H9 (cell line): ENCODE measurements around the gene SPRED1. TPM values are rescaled to one million over a fixed set of nuclear protein-coding genes. Genes with fewer than 3 reads are reported as not detected.

Experiments used
- DNase-seq: peaks from one replicate; pipeline ENCODE4 v3.0.0-alpha.2; 2017
- H2AFZ ChIP-seq: one replicate; pipeline ENCODE4 v1.6.1; 2013; ENCODE audit warnings: mild to moderate bottlenecking, low read length, control low read depth, moderate library complexity
- H2AK5ac ChIP-seq: 2 replicates; pipeline ENCODE4 v1.6.1; 2013; ENCODE audit warnings: low read length, control low read depth, mixed read lengths; ENCODE audit not compliant: insufficient read length
- H2BK120ac ChIP-seq: one replicate; pipeline ENCODE4 v1.6.1; 2013; ENCODE audit warnings: low read depth, mild to moderate bottlenecking, low read length, control low read depth, inconsistent platforms; ENCODE audit not compliant: poor library complexity, severe bottlenecking
- H2BK12ac ChIP-seq: 2 replicates; pipeline ENCODE4 v1.6.1; 2013; ENCODE audit warnings: low read length, control low read depth, mixed read lengths, low read depth; ENCODE audit not compliant: insufficient read length
- H2BK15ac ChIP-seq: 2 replicates; pipeline ENCODE4 v1.6.1; 2013; ENCODE audit warnings: low read depth, low read length, control low read depth
- H2BK20ac ChIP-seq: one replicate; pipeline ENCODE4 v1.6.1; 2013; ENCODE audit warnings: low read depth, mild to moderate bottlenecking, low read length, control low read depth, inconsistent platforms; ENCODE audit not compliant: poor library complexity, severe bottlenecking
- H2BK5ac ChIP-seq: 2 replicates; pipeline ENCODE4 v1.6.1; 2013; ENCODE audit warnings: low read length, control low read depth, mixed read lengths; ENCODE audit not compliant: insufficient read length
- H3K14ac ChIP-seq: 2 replicates; pipeline ENCODE4 v1.6.1; 2013; ENCODE audit warnings: low read length, control low read depth; ENCODE audit not compliant: insufficient read depth
- H3K18ac ChIP-seq: 2 replicates; pipeline ENCODE4 v1.6.1; 2013; ENCODE audit warnings: low read depth, mild to moderate bottlenecking, mixed read lengths, low read length, control low read depth; ENCODE audit not compliant: insufficient read length
- H3K23ac ChIP-seq: 2 replicates; pipeline ENCODE4 v1.6.1; 2013; ENCODE audit warnings: low read length, control low read depth, mixed read lengths, low read depth; ENCODE audit not compliant: insufficient read length
- H3K23me2 ChIP-seq: 2 replicates; pipeline ENCODE4 v1.6.1; 2013; ENCODE audit warnings: low read depth, mild to moderate bottlenecking, mixed read lengths, low read length, control low read depth; ENCODE audit not compliant: insufficient read length, poor library complexity, severe bottlenecking
- H3K27ac ChIP-seq: 2 replicates; pipeline ENCODE4 v1.5.1; 2013; ENCODE audit warnings: low read length, control low read depth, mixed read lengths, low read depth; ENCODE audit not compliant: insufficient read length
- H3K27me3 ChIP-seq: 2 replicates; pipeline ENCODE4 v1.6.1; 2013; ENCODE audit warnings: low read length, control low read depth, inconsistent platforms; ENCODE audit not compliant: insufficient read depth
- H3K4ac ChIP-seq: 2 replicates; pipeline ENCODE4 v1.6.1; 2013; ENCODE audit warnings: low read depth, mild to moderate bottlenecking, control low read depth, inconsistent platforms, low read length, moderate library complexity
- H3K4me1 ChIP-seq: 2 replicates; pipeline ENCODE4 v1.6.1; 2013; ENCODE audit warnings: low read length, control low read depth, inconsistent platforms; ENCODE audit not compliant: insufficient read depth
- H3K4me2 ChIP-seq: 2 replicates; pipeline ENCODE4 v1.6.1; 2013; ENCODE audit warnings: low read length, control low read depth, mixed read lengths; ENCODE audit not compliant: insufficient read length, insufficient read depth
- H3K56ac ChIP-seq: 2 replicates; pipeline ENCODE4 v1.6.1; 2013; ENCODE audit warnings: low read depth, mild to moderate bottlenecking, mixed read lengths, low read length, control low read depth; ENCODE audit not compliant: insufficient read length
- H3K79me1 ChIP-seq: 2 replicates; pipeline ENCODE4 v1.6.1; 2013; ENCODE audit warnings: low read depth, mild to moderate bottlenecking, moderate library complexity, low read length, control low read depth, inconsistent platforms; ENCODE audit not compliant: insufficient read depth, poor library complexity, severe bottlenecking
- H3K79me2 ChIP-seq: 2 replicates; pipeline ENCODE4 v1.6.1; 2013; ENCODE audit warnings: low read length, control low read depth, inconsistent platforms; ENCODE audit not compliant: insufficient read depth
- H3K9ac ChIP-seq: 2 replicates; pipeline ENCODE4 v1.6.1; 2013; ENCODE audit warnings: low read length, control low read depth, mixed read lengths; ENCODE audit not compliant: insufficient read length; ENCODE audit errors: extremely low read depth
- H3K9me3 ChIP-seq: one replicate; pipeline ENCODE4 v1.6.1; 2013; ENCODE audit warnings: low read depth, low read length, inconsistent platforms; ENCODE audit not compliant: control insufficient read depth
- H3T11ph ChIP-seq: one replicate; pipeline ENCODE4 v1.6.1; 2013; ENCODE audit warnings: mild to moderate bottlenecking, low read length, control low read depth, inconsistent platforms
- H4K20me1 ChIP-seq: one replicate; pipeline ENCODE4 v1.6.1; 2013; ENCODE audit not compliant: control insufficient read depth, insufficient read length, insufficient read depth
- H4K5ac ChIP-seq: 2 replicates; pipeline ENCODE4 v1.6.1; 2013; ENCODE audit warnings: low read depth, mild to moderate bottlenecking, mixed read lengths, low read length, control low read depth; ENCODE audit not compliant: insufficient read length
- H4K8ac ChIP-seq: replicated peaks from 2 replicates; pipeline ENCODE4 v1.6.1; 2013; ENCODE audit warnings: low read length, control low read depth, mixed read lengths, low read depth; ENCODE audit not compliant: insufficient read length
- H4K91ac ChIP-seq: 2 replicates; pipeline ENCODE4 v1.6.1; 2013; ENCODE audit warnings: low read depth, mild to moderate bottlenecking, moderate library complexity, mixed read lengths, low read length, control low read depth; ENCODE audit not compliant: insufficient read length
- H3K27ac Mint-ChIP-seq, 3 experiments: 2 replicates in 2 of 3; 3 replicates in 1 of 3; pipeline ENCODE4 v1.8.0; 2020 to 2021; ENCODE audit warnings: mixed read lengths in 3 of 3, mild to moderate bottlenecking in 1 of 3, moderate library complexity in 1 of 3
- H3K27me3 Mint-ChIP-seq: 2 replicates; pipeline ENCODE4 v1.8.0; 2021; ENCODE audit warnings: low read depth, mild to moderate bottlenecking, moderate library complexity, mixed read lengths
- H3K36me3 Mint-ChIP-seq, 3 experiments: 2 replicates in 2 of 3; 3 replicates in 1 of 3; pipeline ENCODE4 v1.8.0; 2020 to 2021; ENCODE audit warnings: low read depth in 3 of 3, mixed read lengths in 3 of 3; ENCODE audit not compliant: insufficient read depth in 1 of 3
- H3K4me1 Mint-ChIP-seq, 2 experiments: 2 replicates each; pipeline ENCODE4 v1.8.0; 2020; ENCODE audit warnings: mixed read lengths in 2 of 2
- H3K4me3 Mint-ChIP-seq, 2 experiments: 2 replicates in 1 of 2; 3 replicates in 1 of 2; pipeline ENCODE4 v1.8.0; 2020 to 2021; ENCODE audit warnings: mild to moderate bottlenecking in 2 of 2, mixed read lengths in 2 of 2, moderate library complexity in 1 of 2
- H3K9me3 Mint-ChIP-seq, 2 experiments: 2 replicates in 1 of 2; 3 replicates in 1 of 2; pipeline ENCODE4 v1.8.0; 2020; ENCODE audit warnings: mild to moderate bottlenecking in 2 of 2, mixed read lengths in 2 of 2, moderate library complexity in 1 of 2
- WGBS: extraction: QIAGEN DNeasy Blood & Tissue Kit; methylation state at CpG from one replicate; pipeline ENCODE4 v1.1.7; 2013; ENCODE audit warnings: missing lambda C conversion rate, low lambda C conversion rate, mixed read lengths; ENCODE audit not compliant: insufficient read length; ENCODE audit errors: extremely low coverage; 5-methylcytosine and 5-hydroxymethylcytosine counted together
- total RNA-seq: library from RNA; stranded (reverse); gene quantifications from 2 replicates; pipeline ENCODE4 v1.2.1, GENCODE V29; 2021
- TF ChIP-seq, protein P1 (sequence below): fragments of 200-600 bp; sonication (generic); conservative IDR thresholded peaks from 3 replicates; pipeline ENCODE4 v1.8.0; 2021; ENCODE audit warnings: antibody characterized with exemption, mild to moderate bottlenecking

Gene SPRED1
- total RNA-seq, 1 experiment from 2014 or later = 41.0 TPM

- Mint-ChIP-seq H3K4me3 (no peak overlapping the region), H3K27me3 (no peaks in the 10 kb centered on the region), H3K27ac (no peak overlapping the region), H3K9me3 (no peaks in the 10 kb centered on the region; a peak in 1 of 5 replicates), H3K36me3 (peaks cover 6 to 23% (median 10%) of the 10 kb centered on the region in 3 experiments; a peak in 6 of 7 replicates), H3K4me1 (peaks cover 5 to 11% of the 10 kb centered on the region in 2 experiments)
- peaks cover 65% of the 10 kb centered on the region for H3K79me2 ChIP-seq
- no peak overlapping the region for H4K8ac ChIP-seq
- H2AFZ ChIP-seq = no peak overlapping the region
- no peaks in the 10 kb centered on the region for H3K9me3 ChIP-seq
- H2BK12ac ChIP-seq = no peak overlapping the region
- no peak overlapping the region for H3K18ac ChIP-seq
- H4K5ac ChIP-seq = no peak overlapping the region
- H3K56ac ChIP-seq = no peak overlapping the region
- TF ChIP-seq, protein P1, sequence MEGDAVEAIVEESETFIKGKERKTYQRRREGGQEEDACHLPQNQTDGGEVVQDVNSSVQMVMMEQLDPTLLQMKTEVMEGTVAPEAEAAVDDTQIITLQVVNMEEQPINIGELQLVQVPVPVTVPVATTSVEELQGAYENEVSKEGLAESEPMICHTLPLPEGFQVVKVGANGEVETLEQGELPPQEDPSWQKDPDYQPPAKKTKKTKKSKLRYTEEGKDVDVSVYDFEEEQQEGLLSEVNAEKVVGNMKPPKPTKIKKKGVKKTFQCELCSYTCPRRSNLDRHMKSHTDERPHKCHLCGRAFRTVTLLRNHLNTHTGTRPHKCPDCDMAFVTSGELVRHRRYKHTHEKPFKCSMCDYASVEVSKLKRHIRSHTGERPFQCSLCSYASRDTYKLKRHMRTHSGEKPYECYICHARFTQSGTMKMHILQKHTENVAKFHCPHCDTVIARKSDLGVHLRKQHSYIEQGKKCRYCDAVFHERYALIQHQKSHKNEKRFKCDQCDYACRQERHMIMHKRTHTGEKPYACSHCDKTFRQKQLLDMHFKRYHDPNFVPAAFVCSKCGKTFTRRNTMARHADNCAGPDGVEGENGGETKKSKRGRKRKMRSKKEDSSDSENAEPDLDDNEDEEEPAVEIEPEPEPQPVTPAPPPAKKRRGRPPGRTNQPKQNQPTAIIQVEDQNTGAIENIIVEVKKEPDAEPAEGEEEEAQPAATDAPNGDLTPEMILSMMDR = no peak
- H3K4me1 ChIP-seq = no peaks in the 10 kb centered on the region; the same call in 1 of the 2 replicates
- H3T11ph ChIP-seq = no peak overlapping the region
- H2AK5ac ChIP-seq = no peak overlapping the region
- H2BK20ac ChIP-seq = no peak overlapping the region
- H3K4me2 ChIP-seq = no peak overlapping the region
- H2BK5ac ChIP-seq = no peak overlapping the region
- no peak overlapping the region for H3K9ac ChIP-seq
- no peak overlapping the region for H2BK15ac ChIP-seq
- H3K4ac ChIP-seq = no peak overlapping the region
- no peak overlapping the region for H2BK120ac ChIP-seq
- no peak overlapping the region for H3K23ac ChIP-seq
- no peak overlapping the region for H3K27ac ChIP-seq
- no peak overlapping the region for H4K91ac ChIP-seq
- H4K20me1 ChIP-seq = no peaks in the 10 kb centered on the region
- no peak for DNase-seq
- WGBS = no CpG with 5 or more reads among the region's 3 CpGs
- no peaks in the 10 kb centered on the region for H3K27me3 ChIP-seq
- no peaks in the 10 kb centered on the region for H3K23me2 ChIP-seq
- H3K14ac ChIP-seq = no peak overlapping the region
- no peaks in the 10 kb centered on the region for H3K79me1 ChIP-seq
Measured at GRCh38 chr15:38267421-38268022, 14.9 kb downstream of the SPRED1 start.
